Naive thymus-derived CD8-positive, alpha-beta T cell (primary cell): Measurements from ENCODE around the gene DNAJC16. TPM values are rescaled to one million over a fixed set of nuclear protein-coding genes. Genes with fewer than 3 reads are reported as not detected.
A peak's percentile ranks its signal among the peaks of the same experiment; 100 is the strongest.
"Not testable (repeated sequence)": the region's sequence is repeated elsewhere in the genome, so short reads cannot be mapped to it uniquely, and the experiment has no call there.

Experiments
- ATAC-seq, 2 donors: fragments of 150-1000 bp; cut with Tn5 transposase in 1 of 2; sonication (Bioruptor Pico), chemical (Tn5 transposase) in 1 of 2; 1 replicate in 1 of 2; 2 replicates in 1 of 2; pipeline ENCODE4 v1.10.0; 2021; ENCODE audit warnings: mild to moderate bottlenecking in 2 of 2, moderate library complexity in 2 of 2
- POLR2A ChIA-PET: fragments of 350-600 bp; sonication (Branson Sonifier 250); formaldehyde crosslinking; loops from one replicate; lab custom pipeline; 2021; ENCODE audit warnings: antibody characterized with exemption; lab: Charles Lee
- DNase-seq, 10 donors: peaks; one replicate each; pipeline versions ENCODE4 v3.0.0 to v3.0.0-alpha.2; 2020 to 2022
- H3K27ac Mint-ChIP-seq, 10 donors: one replicate each; pipeline ENCODE4 v1.8.0; 2020 to 2022; ENCODE audit warnings: mild to moderate bottlenecking in 10 of 10, mixed read lengths in 10 of 10, moderate library complexity in 4 of 10, inconsistent platforms in 1 of 10
- H3K27me3 Mint-ChIP-seq, 5 donors: one replicate each; pipeline ENCODE4 v1.8.0; 2021 to 2022; ENCODE audit warnings: mixed read lengths in 5 of 5
- H3K36me3 Mint-ChIP-seq, 3 donors: one replicate each; pipeline ENCODE4 v1.8.0; 2020 to 2022; ENCODE audit warnings: mixed read lengths in 3 of 3, mild to moderate bottlenecking in 2 of 3, inconsistent platforms in 1 of 3
- H3K4me1 Mint-ChIP-seq, 4 donors: one replicate each; pipeline ENCODE4 v1.8.0; 2021 to 2022; ENCODE audit warnings: mixed read lengths in 4 of 4
- H3K4me3 Mint-ChIP-seq, 10 donors: one replicate each; pipeline ENCODE4 v1.8.0; 2020 to 2022; ENCODE audit warnings: mild to moderate bottlenecking in 10 of 10, mixed read lengths in 10 of 10, moderate library complexity in 6 of 10, inconsistent platforms in 1 of 10
- H3K9me3 Mint-ChIP-seq, 9 donors: one replicate each; pipeline ENCODE4 v1.8.0; 2020 to 2022; ENCODE audit warnings: mixed read lengths in 9 of 9, mild to moderate bottlenecking in 3 of 9, inconsistent platforms in 1 of 9, moderate library complexity in 1 of 9
- polyA plus RNA-seq, 3 donors: library from polyadenylated mRNA; unstranded; fragments of 300-500 nt; fragmentation: Illumina TruSeq; gene quantifications; one replicate each; pipeline ENCODE4 v1.2.3, GENCODE V29; 2021
- total RNA-seq, 8 experiments: library from RNA in 2 of 8; stranded (reverse) in 2 of 8; gene quantifications; one replicate each; pipeline ENCODE4 v1.2.3 and lab custom pipeline; 2021 to 2026

The DNAJC16 gene
- total and polyA plus RNA-seq, 5 experiments from 2014 or later = 5.0 to 30.0 (median 9.7) TPM

DNA sequence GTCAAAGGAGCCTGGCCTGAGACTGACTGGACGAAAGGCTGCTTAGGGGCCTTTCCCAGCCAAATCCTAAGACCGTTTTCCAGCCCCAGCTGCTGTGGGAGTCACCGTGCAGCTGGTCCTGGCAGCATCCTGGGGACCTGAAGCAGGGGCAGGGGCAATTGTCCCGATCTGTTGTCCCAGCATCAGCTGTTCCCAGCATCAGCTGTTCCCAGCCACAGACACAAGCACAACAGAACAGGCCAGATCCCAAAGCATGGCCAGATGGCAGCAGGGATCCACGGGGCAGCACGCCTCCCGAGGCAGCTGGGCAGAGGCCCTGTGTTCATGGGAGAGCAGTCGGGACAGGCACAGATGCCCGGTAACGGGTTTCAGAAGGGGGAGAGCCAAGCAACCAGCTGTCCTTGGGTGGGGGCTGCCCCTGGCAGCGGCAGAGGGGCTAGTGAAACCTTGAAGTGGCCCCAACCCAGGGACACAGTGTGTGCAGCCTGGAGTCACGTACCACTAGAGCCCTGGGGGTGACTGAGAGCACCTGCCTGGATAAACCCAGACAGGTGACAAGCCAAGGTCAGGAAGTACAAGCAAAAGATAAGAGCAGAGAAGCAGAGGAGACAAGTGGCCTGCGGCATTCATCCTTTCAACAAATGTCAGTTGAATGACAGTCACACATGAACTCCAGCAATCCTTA is 37.5 kb upstream of the DNAJC16 start:
- no peak overlapping the region for H3K27ac Mint-ChIP-seq

DNA sequence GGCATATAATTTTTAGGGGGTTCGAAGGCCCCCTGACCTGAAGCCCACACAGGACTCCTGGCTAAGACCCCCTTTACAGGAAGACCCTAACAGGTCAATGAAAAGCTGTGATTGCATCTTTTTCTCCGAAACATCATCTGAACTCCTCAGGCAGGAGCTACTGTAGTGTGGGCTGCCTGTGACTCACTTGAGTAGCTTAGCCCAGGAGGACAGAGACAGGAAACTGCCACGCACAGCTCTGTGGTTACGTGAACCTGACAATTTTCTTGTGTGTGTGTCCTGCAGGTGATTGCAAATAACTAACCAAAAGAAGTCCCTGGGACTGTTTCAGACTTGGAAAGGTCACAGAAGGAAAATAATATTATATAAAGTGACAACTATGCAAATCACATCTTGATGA is 35.6 kb upstream of the DNAJC16 start:
- POLR2A ChIA-PET = interaction anchor here (0.5 kb wide), 1 partner anchor 233 kb away, joined by 3 read pairs; no protein-coding TSS in a partner anchor
- H3K36me3 Mint-ChIP-seq = peaks cover 11 to 63% (median 37%) of the 10 kb centered on the region in 3 donors
- H3K9me3 Mint-ChIP-seq = not testable (repeated sequence)

More for the DNA sequence above, 37.5 kb upstream of the DNAJC16 start:
- no peak overlapping the region for H3K4me3 Mint-ChIP-seq
- H3K36me3 Mint-ChIP-seq = peaks cover 11 to 52% (median 35%) of the 10 kb centered on the region in 3 donors
- no peaks in the 10 kb centered on the region for H3K27me3 Mint-ChIP-seq
- ATAC-seq (no peak), DNase-seq (no peak)
- POLR2A ChIA-PET = no interaction called here
- H3K9me3 Mint-ChIP-seq = no peaks in the 10 kb centered on the region
- no peaks in the 10 kb centered on the region for H3K4me1 Mint-ChIP-seq

DNA sequence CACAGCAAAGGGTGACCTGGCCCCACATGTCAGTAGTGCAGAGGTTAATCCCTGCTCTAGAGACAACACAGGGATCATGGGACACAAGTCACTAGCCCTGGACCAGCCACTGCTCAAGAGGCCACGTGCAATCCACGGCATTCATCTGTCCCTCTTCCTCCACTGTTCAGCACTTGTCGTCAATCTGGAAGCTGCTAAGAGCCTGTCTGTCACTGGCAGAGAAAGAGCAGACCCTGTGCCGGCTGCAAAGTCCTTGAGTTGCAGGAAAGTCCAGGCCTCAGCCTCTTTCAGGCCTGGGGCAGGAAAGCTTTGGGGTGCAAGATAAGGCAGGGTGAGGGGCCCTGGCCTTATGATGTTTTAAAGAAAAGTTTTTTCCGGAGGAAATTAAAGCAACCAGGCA is 34.1 kb upstream of the DNAJC16 start:
- POLR2A ChIA-PET = no interaction called here
- Mint-ChIP-seq H3K36me3 (peaks cover 4 to 69% (median 38%) of the 10 kb centered on the region in 3 donors), H3K27ac (no peak overlapping the region), H3K9me3 (peaks cover 0 to 1% (median 0%) of the 10 kb centered on the region in 9 donors), H3K27me3 (no peaks in the 10 kb centered on the region), H3K4me3 (no peak overlapping the region), H3K4me1 (no peaks in the 10 kb centered on the region)
- DNase-seq (no peak), ATAC-seq (no peak)

More for the DNA sequence above, 35.6 kb upstream of the DNAJC16 start:
- ATAC-seq, H3K4me3 Mint-ChIP-seq, H3K27ac Mint-ChIP-seq, H3K4me1 Mint-ChIP-seq, DNase-seq, H3K27me3 Mint-ChIP-seq: not testable (repeated sequence)

DNA sequence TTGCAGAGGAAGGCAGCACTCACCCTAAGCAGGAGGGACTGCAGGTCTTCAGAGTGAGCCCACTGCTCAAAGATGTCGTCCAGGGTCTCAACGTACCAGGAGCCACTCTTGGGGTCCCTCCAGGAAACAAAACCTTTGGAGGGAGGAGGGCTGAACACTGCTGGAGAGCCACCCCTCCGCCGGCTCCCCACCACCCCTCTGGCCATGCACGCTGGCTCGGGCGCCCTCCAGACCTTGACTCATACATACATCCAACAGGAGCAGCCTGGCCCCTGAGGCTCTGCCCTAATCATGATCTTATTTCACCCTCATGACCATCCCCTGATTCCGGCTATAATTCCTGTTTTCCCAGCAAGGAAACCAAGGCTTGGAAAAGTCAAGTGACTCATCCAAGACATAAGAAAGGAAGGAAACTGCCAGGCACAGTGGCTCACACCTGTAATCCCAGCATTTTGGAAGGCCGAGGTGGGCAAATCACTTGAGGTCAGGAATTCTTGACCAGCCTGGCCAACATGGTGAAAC is 32.7 kb upstream of the DNAJC16 start:
- peak overlapping the region in 1 of 10 donors; percentile 46 for H3K27ac Mint-ChIP-seq
- H3K36me3 Mint-ChIP-seq = peaks cover 4 to 75% (median 45%) of the 10 kb centered on the region in 3 donors
- no peak overlapping the region for H3K4me3 Mint-ChIP-seq
- POLR2A ChIA-PET = interaction anchor here (0.6 kb wide), 1 partner anchor 1573 kb away, joined by 4 read pairs; no protein-coding TSS in a partner anchor
- peaks cover 0 to 2% (median 0%) of the 10 kb centered on the region in 9 donors for H3K9me3 Mint-ChIP-seq
- H3K4me1 Mint-ChIP-seq = no peaks in the 10 kb centered on the region
- H3K27me3 Mint-ChIP-seq = no peaks in the 10 kb centered on the region
- DNase-seq (no peak), ATAC-seq (no peak)

DNA sequence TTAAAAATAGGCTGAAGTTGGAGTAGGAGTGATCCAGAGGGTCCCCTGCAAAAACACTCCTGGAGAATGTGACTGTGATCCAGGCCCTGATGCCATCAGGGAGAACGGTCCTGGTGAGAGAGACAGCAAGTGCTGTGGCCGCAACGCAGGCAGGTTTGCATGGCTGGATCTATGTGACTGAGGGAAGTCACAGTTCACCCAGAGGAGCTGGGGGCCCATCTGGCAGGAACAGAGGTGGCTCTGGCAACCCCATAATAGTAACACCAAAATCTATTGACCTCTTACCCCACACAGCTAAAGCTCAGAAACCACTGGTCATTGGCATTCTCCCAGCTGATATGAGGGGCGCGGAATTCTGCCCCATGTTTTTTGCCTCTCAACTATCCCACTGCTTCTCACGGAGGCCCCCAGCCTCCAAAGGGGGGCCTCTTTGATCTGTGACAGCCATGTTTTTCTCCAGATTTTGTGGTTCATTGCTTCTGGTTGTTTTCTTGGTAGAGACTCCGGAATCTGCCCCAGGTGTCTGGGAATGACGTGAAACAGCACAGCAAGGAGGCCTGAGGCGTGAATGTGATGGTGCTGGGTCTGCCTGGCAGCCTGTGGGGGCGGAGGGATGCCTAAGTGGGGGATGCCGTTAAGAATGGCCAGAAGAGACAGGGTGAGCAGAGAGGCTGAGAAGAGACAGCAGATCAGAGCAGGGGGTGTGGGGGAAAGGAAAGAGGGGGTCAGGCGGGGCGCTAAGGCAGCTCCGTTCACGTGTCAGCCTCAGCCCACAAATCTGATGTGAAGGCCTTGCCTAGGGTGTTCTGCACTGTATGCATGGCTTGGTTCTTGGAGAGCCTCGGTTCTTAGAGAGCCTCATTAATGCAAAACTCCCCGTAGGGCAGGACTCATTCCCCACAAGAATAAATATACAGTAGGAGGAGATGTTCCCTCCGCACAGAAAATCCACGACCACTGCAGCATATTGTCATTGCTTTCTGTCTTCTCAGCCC is 26.2 kb upstream of the DNAJC16 start:
- H3K36me3 Mint-ChIP-seq = peaks cover 0 to 59% (median 23%) of the 10 kb centered on the region in 3 donors
- H3K9me3 Mint-ChIP-seq = peaks cover 0 to 2% (median 0%) of the 10 kb centered on the region in 9 donors
- no peaks in the 10 kb centered on the region for H3K27me3 Mint-ChIP-seq
- ATAC-seq (no peak), DNase-seq (no peak)
- H3K27ac Mint-ChIP-seq = peak overlapping the region in 1 of 10 donors; percentile 75
- POLR2A ChIA-PET = interaction anchor here (0.6 kb wide), 1 partner anchor 91 kb away, joined by 4 read pairs; no protein-coding TSS in a partner anchor
- H3K4me1 Mint-ChIP-seq = no peaks in the 10 kb centered on the region
- H3K4me3 Mint-ChIP-seq = no peak overlapping the region

DNA sequence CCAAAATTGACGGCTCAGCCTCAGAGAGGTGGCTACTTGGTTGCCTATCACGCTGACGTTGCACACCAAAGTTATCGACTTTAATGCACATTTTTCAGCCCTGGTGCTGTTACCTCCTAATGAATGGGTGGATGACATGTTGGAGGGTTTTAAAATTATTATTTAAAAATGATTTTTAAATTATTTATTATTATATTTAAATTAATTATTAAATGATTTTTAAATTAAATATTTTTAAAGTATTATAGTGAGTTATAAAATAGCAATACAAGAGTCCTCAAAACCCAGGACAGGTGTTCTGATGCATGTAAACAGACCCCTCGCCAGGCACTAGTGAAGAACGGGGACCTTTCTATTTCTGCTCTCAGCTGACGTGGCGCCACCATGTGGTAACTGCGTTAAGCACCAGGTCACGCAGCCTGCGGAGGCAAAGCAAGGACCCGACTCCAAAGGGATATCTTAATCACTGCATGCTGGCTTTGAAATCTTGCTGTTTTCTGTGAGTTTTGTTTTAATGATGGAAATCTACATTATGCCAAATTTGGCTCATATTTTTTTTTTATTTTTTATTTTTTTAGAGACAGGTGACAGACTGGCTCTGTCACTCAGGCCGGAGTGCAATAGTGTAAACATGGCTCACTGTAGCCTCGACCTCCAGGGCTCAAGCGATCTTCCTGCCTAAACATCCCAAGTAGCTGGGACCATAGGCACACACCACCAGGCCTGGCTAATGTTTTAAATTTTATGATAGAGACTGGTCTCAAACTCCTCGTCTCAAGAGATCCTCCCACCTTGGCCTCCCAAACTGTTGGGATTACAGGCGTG is 25.2 kb upstream of the DNAJC16 start:
- DNase-seq = peak in 7 of 10 donors; percentile 10 to 40 (median 14)
- peak; percentile 42 to 64 for ATAC-seq
- Mint-ChIP-seq H3K4me3 (no peak overlapping the region), H3K9me3 (peaks cover 0 to 2% (median 0%) of the 10 kb centered on the region in 9 donors), H3K36me3 (peaks cover 0 to 54% (median 16%) of the 10 kb centered on the region in 3 donors), H3K4me1 (no peaks in the 10 kb centered on the region), H3K27ac (peak overlapping the region in 1 of 10 donors; percentile 63), H3K27me3 (no peaks in the 10 kb centered on the region)
- POLR2A ChIA-PET = no interaction called here

DNA sequence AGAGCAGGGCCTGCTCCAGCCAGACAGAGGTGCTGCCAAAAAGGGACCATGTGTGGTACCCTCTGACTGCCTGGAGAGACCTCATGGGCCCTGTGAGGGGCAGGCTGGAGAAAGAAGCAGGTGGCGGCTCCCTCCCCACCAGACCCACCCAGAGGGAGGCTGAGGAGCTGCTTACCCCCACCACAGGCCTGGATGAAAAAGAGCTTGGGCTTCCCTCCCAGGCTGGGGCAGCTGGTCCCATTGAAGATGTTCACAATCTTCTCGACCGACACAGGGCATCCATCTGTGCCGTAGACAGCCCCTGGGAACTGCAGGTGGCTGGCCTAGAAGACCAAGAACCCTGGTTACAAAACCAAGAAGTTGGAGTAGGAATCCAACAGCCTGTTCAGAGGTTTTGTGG is 22.2 kb upstream of the DNAJC16 start:
- Mint-ChIP-seq H3K4me3 (no peak overlapping the region), H3K4me1 (no peaks in the 10 kb centered on the region), H3K27me3 (no peaks in the 10 kb centered on the region), H3K36me3 (peaks cover 0 to 54% (median 3%) of the 10 kb centered on the region in 3 donors), H3K9me3 (no peaks in the 10 kb centered on the region), H3K27ac (no peak overlapping the region)
- ATAC-seq (no peak), DNase-seq (no peak)
- POLR2A ChIA-PET = no interaction called here

DNA sequence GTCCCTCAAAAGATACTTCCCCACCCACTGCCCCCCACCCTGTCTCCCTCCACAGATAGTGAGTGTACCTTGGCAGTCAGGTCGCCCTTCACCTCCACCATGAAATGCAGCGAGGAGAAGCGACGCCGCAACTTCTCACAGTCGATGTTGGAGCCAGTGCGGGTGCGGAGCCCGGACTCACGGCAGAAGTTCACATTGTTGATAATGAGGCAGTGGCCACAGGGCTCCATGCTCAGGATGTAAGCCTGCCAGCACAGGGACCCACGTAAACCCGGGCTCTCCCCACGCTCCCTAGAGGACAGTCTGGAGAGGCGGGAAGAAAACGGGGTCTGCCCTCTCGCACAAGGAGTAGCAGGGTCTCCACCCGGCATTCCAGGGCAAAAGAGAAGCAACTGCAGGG is 19.8 kb upstream of the DNAJC16 start:
- Mint-ChIP-seq H3K27ac (no peak overlapping the region), H3K4me3 (no peak overlapping the region), H3K9me3 (no peaks in the 10 kb centered on the region), H3K27me3 (no peaks in the 10 kb centered on the region), H3K36me3 (peaks cover 0 to 60% (median 4%) of the 10 kb centered on the region in 3 donors), H3K4me1 (peaks cover 0 to 4% (median 2%) of the 10 kb centered on the region in 4 donors)
- POLR2A ChIA-PET = no interaction called here
- DNase-seq (no peak), ATAC-seq (no peak)

DNA sequence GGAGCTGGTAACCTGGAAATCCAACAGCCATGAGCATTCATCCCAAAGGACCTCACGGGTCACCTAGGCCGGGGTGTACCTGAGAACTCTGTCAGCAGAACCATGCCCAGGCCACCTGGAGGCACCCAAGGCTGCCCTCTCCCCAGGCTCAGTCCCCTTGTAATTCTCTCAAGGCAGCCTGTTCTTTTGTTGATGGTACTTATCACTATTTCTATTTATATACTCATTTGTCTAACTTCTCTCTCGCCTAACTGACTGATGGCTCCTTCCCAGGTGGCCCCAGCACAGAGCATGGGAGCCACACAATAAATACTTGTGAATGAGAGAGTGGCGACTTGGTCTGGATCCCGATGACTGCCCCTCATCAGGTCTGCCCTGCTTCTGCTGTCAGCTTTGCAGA is 19.4 kb upstream of the DNAJC16 start:
- DNase-seq = no peak
- Mint-ChIP-seq H3K4me3 (no peak overlapping the region), H3K27me3 (no peaks in the 10 kb centered on the region), H3K9me3 (no peaks in the 10 kb centered on the region), H3K27ac (peak overlapping the region in 1 of 10 donors; percentile 41), H3K36me3 (peaks cover 0 to 60% (median 6%) of the 10 kb centered on the region in 3 donors), H3K4me1 (peaks cover 0 to 5% (median 2%) of the 10 kb centered on the region in 4 donors)
- no peak for ATAC-seq
- POLR2A ChIA-PET = no interaction called here

DNA sequence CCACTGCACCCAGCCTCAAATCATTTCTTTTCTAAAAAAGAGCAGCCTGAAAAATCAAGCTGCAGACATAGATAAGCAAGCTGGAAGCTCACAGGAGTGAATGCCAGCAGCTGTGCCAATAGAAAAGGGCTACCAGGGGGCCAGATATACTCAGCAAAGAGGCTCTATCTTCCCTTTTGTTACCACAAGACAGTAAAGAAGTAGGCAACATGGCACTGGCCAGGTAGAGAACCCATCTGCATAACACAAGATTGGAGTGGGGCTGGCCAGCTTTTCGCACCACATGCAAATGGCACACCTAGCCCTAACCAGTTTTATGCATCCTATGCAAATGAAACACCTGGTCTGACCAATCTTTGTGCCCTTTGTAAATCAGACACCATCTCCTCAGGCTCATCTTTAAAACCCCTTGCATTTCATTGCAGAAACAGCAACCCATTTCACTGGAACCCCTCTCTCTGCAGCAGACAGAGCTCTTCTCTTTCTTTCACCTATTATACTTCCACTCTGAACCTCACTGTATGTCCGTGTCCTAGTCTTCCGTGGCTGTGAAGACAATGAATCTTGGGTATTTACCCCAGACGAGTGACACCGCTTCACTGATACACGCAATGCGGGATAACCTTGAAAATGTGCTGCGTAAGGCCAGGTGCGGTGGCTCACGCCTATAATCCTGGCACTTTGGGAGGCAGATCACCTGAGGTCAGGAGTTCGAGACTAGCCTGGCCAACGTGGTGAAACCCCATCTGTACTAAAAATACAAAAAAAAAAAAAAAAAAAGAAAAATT is 17.8 kb upstream of the DNAJC16 start:
- H3K4me3 Mint-ChIP-seq = no peak overlapping the region
- peaks cover 0 to 7% (median 2%) of the 10 kb centered on the region in 4 donors for H3K4me1 Mint-ChIP-seq
- ATAC-seq (no peak), DNase-seq (no peak)
- H3K27me3 Mint-ChIP-seq = no peaks in the 10 kb centered on the region
- H3K27ac Mint-ChIP-seq = peak overlapping the region in 1 of 10 donors; percentile 32
- POLR2A ChIA-PET = no interaction called here
- H3K9me3 Mint-ChIP-seq = no peaks in the 10 kb centered on the region
- peaks cover 0 to 61% (median 7%) of the 10 kb centered on the region in 3 donors for H3K36me3 Mint-ChIP-seq

DNA sequence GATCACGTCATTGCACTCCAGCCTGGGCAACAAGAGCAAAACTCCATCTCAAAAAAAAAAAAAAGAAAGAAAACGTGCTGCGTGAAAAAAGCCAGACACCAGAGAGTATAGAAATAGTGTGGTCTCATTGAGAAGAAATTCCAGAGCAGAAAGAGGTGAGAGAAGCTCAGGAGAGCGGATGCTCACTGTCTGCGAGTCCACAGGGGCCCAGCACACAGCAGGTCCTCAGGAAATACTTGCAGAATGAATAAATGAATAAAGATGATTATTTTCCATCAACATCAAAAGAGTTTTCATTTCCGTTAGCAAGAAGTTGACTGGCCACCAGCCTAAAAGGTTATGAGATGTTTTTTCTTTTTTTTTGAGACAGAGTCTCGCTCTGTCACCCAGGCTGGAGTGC is 17.1 kb upstream of the DNAJC16 start:
- H3K9me3 Mint-ChIP-seq = no peaks in the 10 kb centered on the region
- no peak overlapping the region for H3K27ac Mint-ChIP-seq
- peaks cover 0 to 11% (median 5%) of the 10 kb centered on the region in 4 donors for H3K4me1 Mint-ChIP-seq
- peaks cover 0 to 59% (median 7%) of the 10 kb centered on the region in 3 donors for H3K36me3 Mint-ChIP-seq
- no peak overlapping the region for H3K4me3 Mint-ChIP-seq
- no peak for DNase-seq
- no peak for ATAC-seq
- POLR2A ChIA-PET = no interaction called here
- H3K27me3 Mint-ChIP-seq = no peaks in the 10 kb centered on the region
